Loucy (cell line): Measurements from ENCODE around the gene PTGDR.

Source experiments
- EZH2phosphoT487 ChIP-seq: fragments of 200-600 bp; IDR thresholded peaks from 2 replicates; pipeline ENCODE4 v1.6.1; 2018; ENCODE audit warnings: antibody characterized with exemption, mild to moderate bottlenecking, moderate library complexity, borderline replicate concordance
- TF ChIP-seq, protein P1 (sequence below): fragments of 200-600 bp; sonication (generic); conservative IDR thresholded peaks from 2 replicates; pipeline ENCODE4 v1.5.1; 2014; ENCODE audit warnings: mild to moderate bottlenecking, antibody characterized with exemption, low read length

DNA sequence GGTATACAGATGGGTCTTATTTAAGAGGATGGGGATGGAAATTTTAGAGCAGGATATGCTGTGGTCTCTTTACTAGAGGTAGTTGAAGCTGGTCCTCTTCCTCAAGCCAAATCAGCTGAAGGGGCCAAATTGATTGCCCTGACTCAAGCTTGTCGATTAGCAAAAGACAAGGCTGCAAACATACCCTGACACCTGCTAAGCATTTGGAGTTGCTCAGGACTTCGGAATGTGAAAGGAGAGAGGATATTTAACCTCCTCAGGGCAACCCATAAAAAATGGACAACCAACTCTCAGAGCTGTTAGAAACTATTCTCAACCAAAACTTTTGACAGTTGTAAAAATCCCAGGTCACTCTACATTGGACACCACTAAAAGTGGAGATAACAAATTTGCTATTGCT is 15.6 kb downstream of the PTGDR start:
- TF ChIP-seq, protein P1, sequence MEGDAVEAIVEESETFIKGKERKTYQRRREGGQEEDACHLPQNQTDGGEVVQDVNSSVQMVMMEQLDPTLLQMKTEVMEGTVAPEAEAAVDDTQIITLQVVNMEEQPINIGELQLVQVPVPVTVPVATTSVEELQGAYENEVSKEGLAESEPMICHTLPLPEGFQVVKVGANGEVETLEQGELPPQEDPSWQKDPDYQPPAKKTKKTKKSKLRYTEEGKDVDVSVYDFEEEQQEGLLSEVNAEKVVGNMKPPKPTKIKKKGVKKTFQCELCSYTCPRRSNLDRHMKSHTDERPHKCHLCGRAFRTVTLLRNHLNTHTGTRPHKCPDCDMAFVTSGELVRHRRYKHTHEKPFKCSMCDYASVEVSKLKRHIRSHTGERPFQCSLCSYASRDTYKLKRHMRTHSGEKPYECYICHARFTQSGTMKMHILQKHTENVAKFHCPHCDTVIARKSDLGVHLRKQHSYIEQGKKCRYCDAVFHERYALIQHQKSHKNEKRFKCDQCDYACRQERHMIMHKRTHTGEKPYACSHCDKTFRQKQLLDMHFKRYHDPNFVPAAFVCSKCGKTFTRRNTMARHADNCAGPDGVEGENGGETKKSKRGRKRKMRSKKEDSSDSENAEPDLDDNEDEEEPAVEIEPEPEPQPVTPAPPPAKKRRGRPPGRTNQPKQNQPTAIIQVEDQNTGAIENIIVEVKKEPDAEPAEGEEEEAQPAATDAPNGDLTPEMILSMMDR = no peak
- no peak for TF ChIP-seq EZH2phosphoT487
